DMS79 treated with DMSO at 0.1 percent for 48 hours (cell line): ENCODE results near the gene CACNA1C.

ENCODE experiments used
- DNase-seq: peaks from one replicate; lab custom pipeline; 2025; lab: John Stamatoyannopoulos, UW

Gene CACNA1C

DNA sequence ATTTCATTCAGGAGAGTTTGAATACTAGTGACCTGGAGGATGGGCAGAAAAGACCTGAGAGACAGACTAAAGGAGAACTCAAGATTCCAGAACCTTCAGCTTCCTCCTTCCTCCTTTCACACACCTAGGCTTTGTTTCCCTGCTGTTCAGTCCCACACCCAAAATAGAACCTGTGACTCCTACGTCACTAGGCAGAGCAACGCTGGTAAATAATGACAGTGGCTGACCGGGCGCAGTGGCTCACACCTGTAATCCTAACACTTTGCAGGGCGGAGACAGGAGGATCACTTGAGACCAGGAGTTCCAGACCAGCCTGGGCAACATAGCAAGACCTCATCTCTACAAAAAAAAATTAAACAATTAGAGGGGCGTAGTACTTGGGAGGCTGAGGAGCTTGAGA, 575.6 kb downstream of the CACNA1C start:
- no peak for DNase-seq

DNA sequence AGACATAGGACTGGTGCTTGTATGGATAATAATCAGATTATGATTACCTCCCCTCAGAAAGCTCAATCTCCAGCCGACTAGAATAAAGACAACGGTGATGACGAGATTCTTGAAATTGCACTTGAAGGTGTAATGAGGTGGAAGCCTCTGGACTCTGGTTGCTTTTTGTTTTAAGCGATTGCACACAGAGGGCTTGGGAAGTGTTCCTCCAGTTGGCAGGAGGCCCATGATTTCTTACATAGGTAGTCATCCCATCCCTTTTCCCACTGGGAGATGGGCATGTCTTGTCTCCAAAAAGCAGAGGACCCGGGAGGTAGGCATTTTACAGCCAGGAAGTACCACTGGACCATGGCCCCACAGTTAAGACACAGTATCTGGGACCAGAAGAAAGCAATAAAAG, 576.3 kb downstream of the CACNA1C start:
- DNase-seq, result peak; percentile 63

DNA sequence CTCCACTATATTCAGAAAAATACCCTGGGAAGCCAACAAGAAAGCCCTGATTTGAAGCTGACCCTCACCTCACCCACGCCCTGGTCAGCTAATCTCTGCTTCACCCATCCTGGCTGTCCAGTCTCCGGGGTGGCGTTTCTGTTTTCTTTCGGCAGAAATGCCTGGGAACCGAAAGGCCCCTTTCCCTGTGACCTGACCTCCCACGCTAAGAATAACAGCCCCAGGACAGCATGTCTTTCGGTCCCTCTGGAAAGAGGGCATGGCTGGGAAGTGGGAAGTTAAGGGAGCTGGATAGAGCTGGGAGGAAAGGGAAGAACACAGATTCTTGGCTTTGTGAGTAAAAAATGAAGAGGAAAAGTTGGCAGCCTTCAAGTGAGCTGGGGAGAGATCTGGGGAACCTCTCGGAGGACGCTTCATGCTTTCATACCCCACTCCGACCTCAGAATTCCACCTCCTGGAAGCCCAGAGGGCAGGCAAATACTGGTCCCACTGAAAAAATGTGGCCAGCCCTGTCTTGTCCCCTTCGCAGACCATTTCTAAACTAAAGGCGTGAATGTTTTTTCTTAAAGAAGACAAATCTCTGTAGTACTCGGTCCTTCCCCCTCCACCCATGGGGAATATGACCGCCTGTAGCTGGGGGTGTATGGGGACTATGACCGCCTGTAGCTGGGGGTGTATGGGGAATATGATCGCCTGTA, 579.0 kb downstream of the CACNA1C start:
- no peak for DNase-seq

DNA sequence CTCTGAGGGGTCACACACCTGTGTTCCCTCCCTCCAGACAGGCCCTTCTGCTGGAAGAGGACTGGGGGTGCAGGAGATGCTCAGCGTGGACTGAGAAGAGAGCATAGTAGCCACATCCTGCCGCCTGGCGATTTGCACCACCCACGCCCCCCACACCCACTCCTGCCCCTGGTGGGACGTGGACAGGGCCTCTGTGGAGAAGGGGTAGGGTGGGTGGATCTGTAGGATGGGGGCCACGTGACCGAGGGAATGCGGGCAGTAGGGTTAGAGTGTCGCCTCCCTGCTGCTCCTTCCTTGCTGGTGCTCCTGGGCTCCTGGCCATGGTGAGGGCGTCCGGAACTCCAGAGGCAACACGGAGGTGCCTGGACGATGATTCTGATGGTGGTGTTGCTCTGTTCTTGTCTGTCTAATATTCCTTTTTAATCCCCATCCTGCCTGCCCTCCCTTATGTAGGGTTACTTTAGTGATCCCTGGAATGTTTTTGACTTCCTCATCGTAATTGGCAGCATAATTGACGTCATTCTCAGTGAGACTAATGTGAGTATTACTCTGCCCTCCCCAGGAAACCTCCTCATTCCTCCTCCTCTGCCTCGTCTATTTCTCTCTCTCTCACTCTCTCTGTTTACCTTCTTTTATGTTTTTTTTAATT, 580.5 kb downstream of the CACNA1C start:
- no peak for DNase-seq

DNA sequence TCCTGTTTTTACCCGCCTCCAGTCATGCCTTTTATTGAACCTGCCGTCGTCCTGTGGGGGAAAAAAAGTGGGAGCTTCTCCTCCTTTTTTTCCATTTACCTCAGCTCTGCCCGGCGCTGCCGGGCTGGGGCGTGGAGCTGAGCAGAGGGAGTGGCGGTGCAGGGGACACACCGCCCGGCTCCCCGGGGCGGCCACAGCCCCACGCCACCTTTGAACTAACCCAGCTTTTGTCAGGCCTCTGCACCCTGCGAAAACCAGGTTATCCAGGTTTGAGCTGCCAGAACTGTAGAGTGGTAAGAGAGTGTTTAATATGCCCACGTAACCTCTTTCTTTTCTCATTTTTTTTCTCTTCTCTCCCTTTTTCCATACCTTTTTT, 581.0 kb downstream of the CACNA1C start:
- no peak for DNase-seq

DNA sequence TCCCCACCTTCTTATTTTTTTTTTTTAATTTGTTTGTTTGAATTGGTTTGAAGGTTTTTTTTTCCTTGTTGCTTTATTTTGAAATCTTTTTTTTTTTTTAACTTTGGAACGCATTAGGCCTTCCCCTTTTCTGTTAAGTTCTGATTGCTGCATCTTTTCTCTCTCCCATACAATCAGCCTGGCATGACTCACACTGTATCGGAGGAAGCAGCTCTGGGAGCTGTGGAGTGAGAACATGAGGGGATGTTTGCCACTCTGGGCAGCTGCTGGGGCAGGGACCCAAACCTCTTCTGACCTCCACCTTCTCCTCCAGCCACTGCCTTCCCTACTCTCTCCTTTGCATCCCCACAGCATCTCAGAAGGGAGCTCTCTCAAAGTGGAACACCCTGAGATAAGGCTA, 581.7 kb downstream of the CACNA1C start:
- no peak for DNase-seq

DNA sequence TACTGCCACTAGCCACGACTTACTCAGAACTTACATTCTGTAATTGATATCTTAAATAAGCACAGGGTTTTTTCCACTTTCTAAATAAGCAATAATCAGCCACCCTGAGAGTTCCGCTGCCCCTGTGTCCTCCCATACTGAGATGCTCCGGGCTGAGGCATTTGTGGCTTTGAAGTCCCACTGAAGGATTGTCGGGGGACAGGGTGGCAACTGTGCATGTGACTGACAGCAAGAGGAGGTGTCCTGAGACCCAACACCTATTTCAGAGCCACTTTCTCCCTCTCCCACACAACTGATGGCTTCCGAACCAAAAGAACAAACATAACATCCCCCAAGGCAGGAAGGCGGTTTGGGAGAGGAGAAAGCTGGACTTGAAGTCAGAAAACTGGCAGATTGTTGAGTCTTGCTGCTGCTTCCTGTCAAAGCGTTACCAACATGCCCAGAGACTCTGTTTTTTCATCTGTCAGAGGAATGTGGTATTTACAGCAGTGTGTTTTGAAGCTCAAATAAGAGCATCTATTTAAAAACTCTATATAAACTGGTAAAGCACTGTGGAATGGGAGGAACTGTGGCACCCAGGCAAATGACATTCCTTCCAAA, 584.1 kb downstream of the CACNA1C start:
- no peak for DNase-seq

DNA sequence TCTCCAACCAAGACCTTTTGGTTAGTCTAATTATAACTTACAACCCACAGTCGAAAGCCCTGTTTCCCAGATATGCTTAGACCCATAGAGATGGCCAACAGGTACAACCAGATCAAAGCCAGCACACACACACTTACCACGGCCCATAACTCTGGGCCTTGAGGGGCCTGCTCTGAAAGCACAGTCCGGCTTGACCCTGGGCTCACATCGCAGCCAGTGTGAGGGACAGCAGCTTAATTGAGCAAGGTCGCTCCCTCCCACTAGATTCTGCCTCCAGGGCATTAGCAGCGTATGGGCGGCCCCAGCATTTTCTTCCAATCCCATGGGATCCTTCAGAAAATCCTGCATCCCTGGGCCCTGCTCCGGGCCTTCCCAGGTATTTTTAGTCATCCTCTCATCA, 584.6 kb downstream of the CACNA1C start:
- no peak for DNase-seq

DNA sequence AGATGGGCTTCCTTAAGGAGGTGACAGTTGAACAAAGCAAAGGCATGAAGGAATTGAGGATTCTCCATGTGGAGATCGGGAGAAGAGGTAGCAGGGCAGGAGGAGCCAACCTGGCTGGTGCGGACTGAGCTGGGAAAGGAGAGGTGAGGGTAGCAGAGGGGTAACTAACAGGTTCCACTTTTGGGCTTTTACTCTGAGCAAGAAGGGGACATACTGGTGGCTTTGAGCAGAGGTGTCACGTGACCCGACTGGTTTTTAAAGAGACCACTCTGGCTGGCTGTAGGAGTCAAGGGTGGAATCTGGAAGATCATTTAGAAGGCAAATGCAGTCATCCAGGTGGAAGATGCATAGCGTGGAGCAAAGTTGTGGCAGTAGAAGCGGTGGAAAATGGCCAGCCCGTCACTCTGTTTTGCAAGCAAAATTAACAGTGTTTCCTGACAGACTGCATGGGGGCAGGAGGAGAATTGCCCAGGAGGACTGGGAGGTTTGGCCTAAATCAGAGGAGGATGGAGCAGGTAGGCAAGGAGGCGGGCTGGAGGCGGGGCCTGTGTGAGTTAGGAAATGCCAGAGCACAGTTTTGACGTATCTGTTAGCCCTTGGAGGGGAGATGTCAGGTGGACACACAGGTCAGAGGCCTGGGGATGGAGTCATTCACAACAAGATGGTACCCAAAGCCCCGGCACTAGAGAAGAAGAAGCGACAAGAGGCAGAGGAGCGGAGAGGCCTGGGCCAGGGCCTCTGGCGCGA, 585.7 kb downstream of the CACNA1C start:
- no peak for DNase-seq

DNA sequence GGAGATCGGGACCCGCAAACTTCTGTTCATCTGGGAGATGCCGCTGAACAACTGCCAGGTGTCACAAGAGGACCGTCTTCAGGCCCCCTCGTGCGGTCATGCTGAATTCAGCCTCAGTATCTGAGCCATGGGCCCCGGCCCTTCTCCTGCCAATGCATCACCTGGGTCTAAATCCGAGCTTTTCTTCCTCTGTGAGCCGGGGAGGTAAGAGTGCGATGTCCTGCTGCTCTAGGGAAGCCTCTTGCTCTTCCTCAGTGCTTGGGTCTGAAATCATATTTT, 586.2 kb downstream of the CACNA1C start:
- no peak for DNase-seq

DNA sequence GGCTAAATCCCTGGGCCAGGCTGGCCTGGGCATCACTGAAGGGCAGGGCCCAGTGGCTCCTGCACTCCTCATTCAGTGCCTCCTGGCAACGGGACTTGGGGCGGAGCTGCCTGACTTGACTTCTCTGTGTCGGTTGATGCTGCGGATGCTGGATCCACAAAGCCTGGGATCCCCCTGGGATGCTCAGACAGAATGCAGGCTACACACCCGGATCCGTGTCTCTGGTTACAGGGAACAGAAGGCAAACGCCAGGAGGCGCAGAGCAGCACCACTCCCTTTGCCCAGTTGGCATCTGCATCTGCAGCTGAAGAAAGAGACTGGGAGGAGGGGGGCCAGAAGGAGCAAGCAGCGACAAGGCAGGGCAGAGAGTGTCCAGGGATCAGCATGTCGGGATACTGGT, 587.5 kb downstream of the CACNA1C start:
- no peak for DNase-seq

DNA sequence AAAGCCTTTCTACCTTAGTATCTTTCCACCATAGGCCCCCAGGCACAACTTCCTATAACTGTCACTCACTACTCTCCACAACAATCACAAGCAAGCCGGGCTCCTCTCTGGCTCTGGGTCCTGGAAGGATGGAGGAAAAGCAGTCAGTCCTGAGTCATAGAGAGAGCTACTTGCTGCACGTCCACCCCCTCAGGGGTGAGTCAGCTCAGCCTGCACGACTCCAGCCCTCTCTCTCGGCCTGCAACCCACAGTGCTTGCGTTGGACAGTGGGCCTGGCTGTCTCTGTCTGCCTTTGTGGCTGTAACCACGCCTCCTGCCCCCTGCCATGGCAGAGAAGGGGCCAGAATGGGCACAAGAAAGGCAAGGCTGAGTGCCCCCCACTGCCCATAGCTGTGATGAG, 587.9 kb downstream of the CACNA1C start:
- DNase-seq, result no peak

DNA sequence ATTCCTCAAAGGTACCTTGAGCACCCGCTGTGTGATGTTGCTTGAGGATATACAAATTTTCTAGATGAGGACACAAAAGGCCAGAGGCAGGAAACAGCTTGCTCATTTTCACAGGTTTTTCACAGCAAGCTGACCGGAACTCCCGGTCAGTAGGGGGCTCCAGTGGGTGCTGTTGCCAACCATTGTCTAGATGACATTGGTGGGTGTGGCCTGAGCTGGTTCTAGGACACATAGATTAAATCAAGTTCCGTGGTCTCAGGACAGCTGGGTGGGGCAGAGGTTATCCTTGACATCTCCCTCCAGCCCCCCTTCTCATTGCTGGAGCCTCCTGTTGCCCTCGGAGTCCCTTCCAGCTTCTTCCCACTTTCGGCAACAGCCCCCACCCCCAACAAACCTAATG, 588.4 kb downstream of the CACNA1C start:
- DNase-seq, result no peak

DNA sequence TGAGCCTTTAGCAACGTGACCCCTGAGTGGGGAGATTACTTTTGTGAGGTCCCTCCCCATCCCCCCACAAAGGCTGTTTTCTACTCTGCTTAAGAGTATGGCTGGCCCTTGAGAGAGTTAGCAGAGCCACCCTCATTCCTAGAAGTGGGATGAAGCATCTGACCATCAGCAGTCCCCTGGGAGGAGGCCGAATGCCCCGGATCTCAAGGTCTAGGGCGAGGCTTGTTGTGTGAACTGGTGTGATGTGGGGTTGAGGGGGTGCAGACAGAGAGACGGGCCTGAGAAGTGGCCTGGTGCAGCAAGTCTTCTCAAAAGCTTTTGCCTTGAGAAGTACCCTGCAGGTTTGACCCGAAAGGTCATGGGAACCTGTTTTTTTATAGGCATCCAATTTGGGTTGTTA, 589.0 kb downstream of the CACNA1C start:
- no peak for DNase-seq

DNA sequence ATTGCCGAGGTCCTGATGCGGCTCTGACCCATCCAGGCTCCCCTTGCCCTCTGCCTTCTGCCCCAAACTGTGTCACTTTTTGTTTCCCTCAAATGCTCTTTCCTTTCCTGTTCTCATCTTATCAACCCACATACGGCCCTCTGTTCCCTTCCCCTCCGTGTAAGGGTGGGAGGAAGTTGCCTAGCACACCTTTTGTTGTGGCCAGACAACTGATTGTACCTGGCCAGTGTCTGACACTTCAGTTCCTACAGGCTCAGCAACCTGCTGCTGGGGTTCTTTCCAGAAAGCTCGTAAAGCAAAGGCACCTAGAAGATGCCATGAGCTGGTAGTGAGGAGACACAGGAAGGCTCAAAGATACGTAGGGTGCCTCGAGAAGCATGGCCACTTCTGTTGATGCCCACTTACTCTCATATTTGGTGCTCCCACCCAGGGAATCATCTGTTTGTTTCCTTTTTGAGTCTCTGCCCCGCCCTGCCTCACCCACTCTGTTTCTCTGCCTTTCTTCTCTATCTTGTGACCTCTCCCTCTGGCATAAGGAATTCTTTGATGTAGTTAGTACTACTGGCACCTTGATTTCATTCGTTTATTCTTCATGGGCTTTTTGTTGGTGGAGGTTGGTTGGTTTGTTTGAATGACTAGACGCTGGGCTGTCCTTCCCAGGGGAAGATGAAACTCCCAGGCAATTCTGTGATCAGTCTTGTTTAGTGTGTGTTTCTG, 589.5 kb downstream of the CACNA1C start:
- no peak for DNase-seq

DNA sequence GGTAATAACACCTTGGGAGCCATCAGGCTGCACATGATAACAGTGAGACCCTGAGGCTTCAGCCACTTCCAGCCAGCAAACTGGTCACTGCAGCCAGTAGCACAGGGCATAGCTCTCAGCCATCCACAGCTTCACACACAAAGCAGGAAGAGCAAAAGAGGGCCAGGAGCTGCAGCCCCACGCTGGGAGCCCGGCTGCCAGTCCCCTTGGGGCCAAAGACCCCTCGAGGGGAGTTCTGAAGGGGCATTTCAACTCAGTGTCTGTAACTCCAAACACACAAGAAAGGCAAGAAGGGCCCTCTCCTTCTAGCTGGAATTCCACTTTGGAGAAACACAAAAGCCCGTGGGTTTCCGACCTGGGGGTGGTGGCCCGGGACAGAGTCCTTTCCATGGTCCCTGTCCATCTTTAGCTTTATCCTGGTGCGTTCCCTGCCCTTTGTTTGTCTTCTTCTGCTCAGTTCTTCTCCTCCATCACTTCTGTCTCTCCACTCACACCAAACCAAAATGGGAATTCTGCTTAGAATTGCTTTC, 590.2 kb downstream of the CACNA1C start:
- no peak for DNase-seq

DNA sequence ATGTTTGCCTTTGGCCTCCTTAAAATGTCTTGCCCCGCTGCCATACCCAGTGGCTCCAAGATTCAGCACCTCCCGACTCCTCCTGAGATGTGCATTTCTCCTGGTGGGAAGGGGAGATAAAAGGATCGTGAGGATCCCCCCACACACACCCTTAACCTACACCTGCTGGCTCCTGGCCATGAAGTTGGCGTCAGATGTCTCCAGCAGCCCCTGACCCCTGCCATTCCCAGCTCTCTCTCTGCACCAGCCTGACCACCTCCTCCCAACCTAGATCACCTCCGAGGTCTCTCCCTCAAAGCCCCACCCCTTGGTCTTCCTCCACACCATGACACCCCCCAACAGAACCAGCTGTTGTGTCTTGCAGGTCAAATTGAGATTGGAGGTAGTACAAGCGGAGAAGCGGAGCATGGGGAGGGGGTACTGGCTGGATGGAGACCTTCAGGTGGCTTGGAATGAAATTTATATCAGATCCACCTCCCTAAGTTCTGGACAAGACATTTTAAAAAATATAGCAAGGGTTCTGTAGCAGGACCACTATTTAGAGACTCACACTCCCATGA, 590.9 kb downstream of the CACNA1C start:
- DNase-seq, result no peak

DNA sequence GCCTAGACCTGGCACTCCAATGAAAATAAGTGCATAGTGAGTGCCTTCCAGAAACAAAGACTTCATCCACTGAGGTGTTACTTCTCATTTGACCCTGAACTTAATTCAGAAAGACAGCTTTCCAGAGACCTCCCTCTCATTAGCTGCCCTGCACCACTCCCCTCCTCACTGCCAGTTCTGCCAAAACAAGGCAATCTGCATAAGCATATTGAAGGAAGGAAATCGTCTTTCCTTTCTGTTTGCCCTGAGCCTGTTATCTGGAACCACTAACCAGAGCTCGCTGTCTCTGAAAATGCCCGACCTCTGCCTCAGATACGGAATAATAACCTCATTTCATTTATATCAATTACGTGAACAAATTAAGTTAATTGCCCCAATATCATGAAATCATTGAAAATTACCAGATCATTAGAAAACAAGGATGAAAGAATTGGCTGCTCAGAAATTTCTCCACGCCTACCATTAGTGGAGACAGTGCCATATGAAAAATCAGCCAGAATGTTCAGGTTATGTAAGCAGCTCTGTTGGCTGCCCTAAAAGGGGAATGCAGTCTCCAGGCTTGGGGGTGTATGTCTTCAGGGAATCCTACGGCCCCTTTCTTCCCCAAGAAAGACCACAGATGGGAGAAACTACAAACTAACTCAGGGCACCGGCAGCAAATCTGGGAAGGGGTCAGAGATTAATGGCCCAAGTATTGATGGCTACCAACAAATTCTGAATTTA, 592.1 kb downstream of the CACNA1C start:
- no peak for DNase-seq

DNA sequence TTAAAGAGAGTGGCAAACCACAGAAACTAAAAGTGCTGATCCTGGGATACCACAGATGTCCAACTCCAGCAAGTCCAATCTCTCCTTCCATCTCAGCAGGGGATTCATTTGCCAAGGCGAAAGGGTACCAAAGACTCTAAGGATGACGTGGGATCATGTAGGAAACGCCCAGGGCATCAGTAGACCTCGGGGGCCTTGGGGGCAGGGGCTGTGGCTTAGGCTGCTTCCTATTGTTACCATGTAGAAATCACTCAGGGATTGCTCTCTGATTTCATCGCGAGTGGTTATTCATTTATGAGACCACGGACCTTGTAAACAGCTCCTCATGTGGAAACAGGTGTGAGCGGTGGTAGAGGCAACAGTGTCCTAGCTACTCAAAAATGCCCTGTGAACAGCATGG, 592.7 kb downstream of the CACNA1C start:
- no peak for DNase-seq

DNA sequence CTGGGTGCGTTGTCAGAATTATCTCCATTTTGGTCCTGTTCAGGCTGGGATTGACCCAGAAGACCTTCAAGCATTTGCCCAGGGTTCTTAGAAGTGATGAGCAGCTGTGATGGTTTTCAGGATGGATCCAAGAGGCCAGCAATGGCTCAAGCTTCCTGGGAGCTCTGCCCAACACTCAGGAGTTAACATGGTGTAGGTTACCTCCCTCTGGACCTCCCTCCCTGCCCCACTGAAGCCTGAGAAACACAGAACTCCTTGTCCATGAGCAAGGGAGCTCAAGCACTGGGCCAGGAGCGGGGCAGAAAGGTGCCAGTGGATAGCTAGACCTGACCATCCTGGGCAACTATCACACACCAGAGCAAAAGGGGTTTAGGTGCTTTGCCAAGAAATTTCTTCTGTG, 593.6 kb downstream of the CACNA1C start:
- DNase-seq, result no peak

DNA sequence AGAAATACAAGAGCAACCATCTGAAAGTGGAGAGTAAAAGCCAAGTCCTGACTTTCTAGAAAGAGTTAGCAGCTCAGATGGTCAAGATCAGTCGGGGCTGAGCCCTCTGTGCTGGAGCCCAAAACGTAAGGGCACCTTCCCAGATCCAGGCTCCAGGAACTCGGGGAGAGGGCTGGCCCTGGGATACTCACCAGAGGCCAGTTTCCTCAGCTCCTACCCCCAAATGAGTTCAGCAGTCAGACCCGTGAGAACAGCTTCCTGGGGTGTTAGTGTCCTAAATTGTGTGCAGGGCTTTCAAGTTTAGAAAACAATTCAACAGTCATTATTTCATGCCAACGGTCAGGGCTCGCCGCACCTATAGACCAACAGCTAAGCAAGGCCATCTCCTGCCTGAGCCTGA, 594.4 kb downstream of the CACNA1C start:
- no peak for DNase-seq
